BLaER1 (cell line): ENCODE results near the gene ANKRD6.

ENCODE experiments used
- H3K27ac ChIP-seq: shearing (Covaris generic); formaldehyde crosslinking; 2 replicates; pipeline ENCODE4 v1.8.1; 2022
- H3K27me3 ChIP-seq: shearing (Covaris generic); formaldehyde crosslinking; 2 replicates; pipeline ENCODE4 v1.8.1; 2022
- H3K36me3 ChIP-seq: shearing (Covaris generic); formaldehyde crosslinking; 2 replicates; pipeline ENCODE4 v1.8.1; 2022
- H3K4me1 ChIP-seq: shearing (Covaris generic); formaldehyde crosslinking; 2 replicates; pipeline ENCODE4 v1.8.1; 2022
- H3K4me2 ChIP-seq: shearing (Covaris generic); formaldehyde crosslinking; 2 replicates; pipeline ENCODE4 v1.8.1; 2022
- H3K4me3 ChIP-seq: shearing (Covaris generic); formaldehyde crosslinking; 2 replicates; pipeline ENCODE4 v1.8.1; 2022
- H3K9ac ChIP-seq: shearing (Covaris generic); formaldehyde crosslinking; 2 replicates; pipeline ENCODE4 v1.8.1; 2022
- H3K9me3 ChIP-seq: shearing (Covaris generic); formaldehyde crosslinking; 2 replicates; pipeline ENCODE4 v1.8.1; 2022
- H4K20me1 ChIP-seq: shearing (Covaris generic); formaldehyde crosslinking; 2 replicates; pipeline ENCODE4 v1.8.1; 2022
- Cebpa-rat ChIP-seq: shearing (Covaris generic); IDR thresholded peaks from 2 replicates; pipeline ENCODE4 v1.8.1; 2022

The ANKRD6 gene

GRCh38 chr6:89553431-89553830 is 120.5 kb downstream of the ANKRD6 start:
- no peak for TF ChIP-seq Cebpa-rat
- no peak overlapping the region for H3K27ac ChIP-seq
- H3K27me3 ChIP-seq: no peaks in the 10 kb centered on the region
- H3K9me3 ChIP-seq: peaks cover 4% of the 10 kb centered on the region; the same call in 1 of the 2 replicates
- H3K36me3 ChIP-seq: no peaks in the 10 kb centered on the region
- H3K9ac ChIP-seq: no peak overlapping the region
- H3K4me2 ChIP-seq: no peak overlapping the region
- no peaks in the 10 kb centered on the region for H4K20me1 ChIP-seq
- H3K4me3 ChIP-seq: no peak overlapping the region
- H3K4me1 ChIP-seq: 0 out of 2 replicates have a peak, but pooled peaks cover 7% of the 10 kb centered on the region

GRCh38 chr6:89554106-89554505 is 121.2 kb downstream of the ANKRD6 start:
- Histone ChIP-seq H3K27me3 (no peaks in the 10 kb centered on the region), H3K4me3 (no peak overlapping the region), H3K27ac (no peak overlapping the region), H4K20me1 (no peaks in the 10 kb centered on the region), H3K4me2 (no peak overlapping the region), H3K4me1 (0 out of 2 replicates have a peak, but pooled peaks cover 7% of the 10 kb centered on the region), H3K9ac (no peak overlapping the region), H3K9me3 (peaks cover 4% of the 10 kb centered on the region; the same call in 1 of the 2 replicates), H3K36me3 (no peaks in the 10 kb centered on the region)
- TF ChIP-seq Cebpa-rat: no peak

- TF ChIP-seq Cebpa-rat: no peak
- H3K9ac ChIP-seq: no peak overlapping the region
- H4K20me1 ChIP-seq: no peaks in the 10 kb centered on the region
- H3K36me3 ChIP-seq: no peaks in the 10 kb centered on the region
- no peak overlapping the region for H3K27ac ChIP-seq
- H3K4me3 ChIP-seq: no peak overlapping the region
- 0 out of 2 replicates have a peak, but pooled peaks cover 7% of the 10 kb centered on the region for H3K4me1 ChIP-seq
- peaks cover 4% of the 10 kb centered on the region; the same call in 1 of the 2 replicates for H3K9me3 ChIP-seq
- H3K27me3 ChIP-seq: no peaks in the 10 kb centered on the region
- H3K4me2 ChIP-seq: no peak overlapping the region
These were observed 122.1 kb downstream of the ANKRD6 start for GRCh38 chr6:89555031-89555430.

DNA sequence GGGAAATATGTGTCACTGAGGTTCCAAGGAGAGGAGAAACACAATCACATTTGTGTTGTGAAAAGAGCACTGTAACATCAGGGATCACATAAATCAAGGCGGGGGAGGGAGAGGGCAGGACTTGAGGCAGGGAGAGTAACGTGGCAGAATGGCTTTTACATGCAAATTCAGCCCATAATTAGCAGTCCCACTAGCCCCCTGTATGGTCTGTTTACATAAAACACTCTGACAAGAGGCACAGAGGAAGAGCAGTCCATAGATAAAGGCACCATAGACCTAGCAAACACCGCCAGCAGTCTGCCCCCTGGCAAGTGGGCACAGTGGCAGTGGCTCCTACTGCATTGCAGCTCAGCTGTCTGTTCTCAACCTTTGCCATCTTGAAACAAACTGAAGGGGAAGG is 122.9 kb downstream of the ANKRD6 start:
- Histone ChIP-seq H3K4me1 (0 out of 2 replicates have a peak, but pooled peaks cover 7% of the 10 kb centered on the region), H3K4me3 (no peak overlapping the region), H3K9ac (no peak overlapping the region), H3K4me2 (no peak overlapping the region), H3K9me3 (peaks cover 4% of the 10 kb centered on the region; the same call in 1 of the 2 replicates), H3K36me3 (no peaks in the 10 kb centered on the region), H3K27me3 (no peaks in the 10 kb centered on the region), H4K20me1 (no peaks in the 10 kb centered on the region), H3K27ac (no peak overlapping the region)
- no peak for TF ChIP-seq Cebpa-rat

DNA sequence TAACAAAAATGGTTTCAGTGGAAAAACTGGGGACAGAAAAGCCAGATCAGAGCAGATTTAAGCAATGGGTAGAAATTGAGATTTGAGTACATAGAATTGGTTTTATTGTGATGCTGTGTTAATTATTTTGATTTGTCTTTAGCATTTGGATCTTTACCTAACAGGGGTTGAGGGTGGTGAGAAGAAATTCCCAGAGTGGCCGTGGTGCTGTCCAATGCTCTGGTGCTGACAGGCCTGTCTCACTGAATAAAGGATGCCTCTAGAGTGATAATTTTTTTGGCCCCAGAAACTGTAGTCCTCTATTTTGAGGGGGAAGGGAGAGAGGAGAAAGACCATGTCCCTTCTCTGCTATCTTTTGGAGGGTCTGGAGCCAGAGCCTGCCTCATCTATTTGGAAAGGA is 126.5 kb downstream of the ANKRD6 start:
- Histone ChIP-seq H3K4me3 (no peak overlapping the region), H4K20me1 (no peaks in the 10 kb centered on the region), H3K9ac (no peak overlapping the region), H3K36me3 (no peaks in the 10 kb centered on the region), H3K9me3 (peaks cover 4% of the 10 kb centered on the region; the same call in 1 of the 2 replicates), H3K27ac (no peak overlapping the region), H3K4me1 (no peaks in the 10 kb centered on the region), H3K27me3 (no peaks in the 10 kb centered on the region), H3K4me2 (no peak overlapping the region)
- TF ChIP-seq Cebpa-rat: no peak

DNA sequence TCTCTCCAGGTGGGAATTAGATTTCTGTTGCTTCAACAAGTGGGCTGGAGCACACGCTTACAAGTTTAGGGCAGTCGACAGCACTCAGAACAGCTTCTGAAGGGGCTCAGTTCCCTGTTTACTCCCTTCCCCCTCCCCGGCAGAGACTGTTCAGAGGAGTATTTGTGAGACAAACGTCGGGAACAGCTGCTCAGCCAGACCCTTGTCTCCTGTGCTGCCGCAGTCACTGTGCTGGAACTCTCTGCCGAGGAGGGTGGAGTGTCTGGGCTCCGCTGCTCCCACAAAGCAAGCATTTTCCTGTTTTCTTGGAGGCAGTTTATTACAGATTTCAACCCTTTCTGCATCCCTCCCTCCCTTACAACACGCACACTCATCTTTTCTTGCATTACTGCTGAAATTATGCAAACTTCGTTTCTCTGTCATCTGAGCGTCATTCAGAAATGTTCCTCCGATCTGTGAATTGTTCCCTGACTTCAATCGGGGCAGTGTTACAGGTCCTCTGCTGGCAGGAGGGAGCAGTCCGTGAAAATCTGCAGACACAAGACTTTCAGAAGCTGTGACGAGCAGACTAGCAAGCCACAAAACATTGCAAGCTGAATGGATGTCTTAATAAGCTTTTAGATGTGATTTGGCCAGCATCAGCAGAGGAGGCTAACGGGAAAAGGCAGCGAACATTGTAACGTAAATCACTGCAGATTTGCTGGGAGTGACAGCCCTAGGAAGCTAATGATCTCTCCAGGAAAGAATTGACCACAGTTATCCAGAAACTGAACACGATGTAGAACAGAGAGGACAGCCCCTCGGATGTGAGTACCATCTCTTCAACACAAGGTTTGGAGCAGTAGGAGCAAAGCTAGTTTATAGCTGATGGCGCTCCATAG is 129.4 kb downstream of the ANKRD6 start:
- Histone ChIP-seq H3K27ac (no peak overlapping the region), H3K36me3 (no peaks in the 10 kb centered on the region), H3K4me3 (no peak overlapping the region), H3K4me2 (no peak overlapping the region), H3K9me3 (peaks cover 4% of the 10 kb centered on the region; the same call in 1 of the 2 replicates), H3K9ac (no peak overlapping the region), H3K4me1 (no peaks in the 10 kb centered on the region), H4K20me1 (no peaks in the 10 kb centered on the region), H3K27me3 (no peaks in the 10 kb centered on the region)
- TF ChIP-seq Cebpa-rat: no peak

GRCh38 chr6:89563866-89564265 is 130.9 kb downstream of the ANKRD6 start:
- Histone ChIP-seq H3K4me2 (no peak overlapping the region), H3K4me1 (no peaks in the 10 kb centered on the region), H3K27me3 (no peaks in the 10 kb centered on the region), H3K4me3 (no peak overlapping the region), H3K9ac (no peak overlapping the region), H4K20me1 (no peaks in the 10 kb centered on the region), H3K9me3 (no peaks in the 10 kb centered on the region), H3K36me3 (no peaks in the 10 kb centered on the region), H3K27ac (no peak overlapping the region)
- no peak for TF ChIP-seq Cebpa-rat

GRCh38 chr6:89564752-89565427 is 131.9 kb downstream of the ANKRD6 start:
- Histone ChIP-seq H3K36me3 (no peaks in the 10 kb centered on the region), H3K27me3 (no peaks in the 10 kb centered on the region), H3K27ac (no peak overlapping the region), H3K9ac (no peak overlapping the region), H3K4me3 (no peak overlapping the region), H3K9me3 (no peaks in the 10 kb centered on the region), H4K20me1 (no peaks in the 10 kb centered on the region), H3K4me1 (no peaks in the 10 kb centered on the region), H3K4me2 (no peak overlapping the region)
- no peak for TF ChIP-seq Cebpa-rat

DNA sequence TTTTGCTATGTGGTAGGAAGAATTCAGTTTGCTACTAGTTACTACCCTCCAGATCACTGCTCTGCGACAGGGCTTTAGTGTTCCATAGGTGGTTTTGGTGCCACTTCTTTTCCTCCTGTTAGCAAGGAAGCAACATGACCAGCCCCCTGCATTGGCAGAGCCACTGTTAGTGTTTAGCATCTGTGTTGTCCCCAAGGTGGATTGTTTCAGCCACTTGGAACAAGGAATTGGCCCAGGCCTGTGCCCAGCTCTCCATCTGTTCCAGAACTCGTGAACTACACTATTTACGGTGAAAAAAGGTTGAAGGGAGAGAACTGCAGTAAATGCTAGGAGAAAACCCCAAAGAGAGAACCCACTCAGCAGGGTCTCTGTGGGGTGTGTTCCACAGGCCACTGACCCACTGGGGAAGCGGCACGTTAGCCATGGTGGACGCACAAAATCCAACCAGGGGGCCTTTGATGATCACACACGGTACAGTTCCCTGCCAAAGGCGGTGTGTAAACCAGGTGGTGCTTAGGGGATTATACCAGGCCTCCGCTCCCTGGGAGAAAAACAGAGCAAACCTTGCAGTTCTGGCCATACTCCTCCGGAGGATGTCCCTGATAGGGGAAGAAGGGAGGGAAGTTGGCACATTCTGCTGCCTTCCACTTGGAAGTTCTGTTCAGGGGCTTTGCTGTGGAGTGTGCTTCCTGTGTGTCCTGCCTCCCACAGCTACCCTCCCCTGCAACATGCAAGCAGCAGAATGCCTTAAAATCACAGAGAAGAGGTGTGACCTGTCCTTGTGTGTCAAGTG is 133.3 kb downstream of the ANKRD6 start:
- no peak for TF ChIP-seq Cebpa-rat
- Histone ChIP-seq H3K9ac (no peak overlapping the region), H3K4me3 (no peak overlapping the region), H3K4me2 (no peak overlapping the region), H4K20me1 (no peaks in the 10 kb centered on the region), H3K36me3 (no peaks in the 10 kb centered on the region), H3K9me3 (no peaks in the 10 kb centered on the region), H3K4me1 (no peaks in the 10 kb centered on the region), H3K27ac (no peak overlapping the region), H3K27me3 (no peaks in the 10 kb centered on the region)
